GM19468 (cell line): ENCODE measurements around the gene TMEM176B.
"Not testable (repeated sequence)": the region's sequence is repeated elsewhere in the genome, so short reads cannot be mapped to it uniquely, and the experiment has no call there.

Experiments
- ATAC-seq: cut with Tn5 transposase; IDR thresholded peaks from one replicate; pipeline ENCODE4 v1.9.1; 2021; ENCODE audit warnings: mild to moderate bottlenecking, moderate library complexity, moderate number of reproducible peaks; ENCODE audit not compliant: unreplicated experiment; ENCODE audit errors: extremely low read depth

TMEM176B gene

GRCh38 chr7:150793569-150794238, 6.5 kb downstream of the TMEM176B start:
- ATAC-seq, result no peak

DNA sequence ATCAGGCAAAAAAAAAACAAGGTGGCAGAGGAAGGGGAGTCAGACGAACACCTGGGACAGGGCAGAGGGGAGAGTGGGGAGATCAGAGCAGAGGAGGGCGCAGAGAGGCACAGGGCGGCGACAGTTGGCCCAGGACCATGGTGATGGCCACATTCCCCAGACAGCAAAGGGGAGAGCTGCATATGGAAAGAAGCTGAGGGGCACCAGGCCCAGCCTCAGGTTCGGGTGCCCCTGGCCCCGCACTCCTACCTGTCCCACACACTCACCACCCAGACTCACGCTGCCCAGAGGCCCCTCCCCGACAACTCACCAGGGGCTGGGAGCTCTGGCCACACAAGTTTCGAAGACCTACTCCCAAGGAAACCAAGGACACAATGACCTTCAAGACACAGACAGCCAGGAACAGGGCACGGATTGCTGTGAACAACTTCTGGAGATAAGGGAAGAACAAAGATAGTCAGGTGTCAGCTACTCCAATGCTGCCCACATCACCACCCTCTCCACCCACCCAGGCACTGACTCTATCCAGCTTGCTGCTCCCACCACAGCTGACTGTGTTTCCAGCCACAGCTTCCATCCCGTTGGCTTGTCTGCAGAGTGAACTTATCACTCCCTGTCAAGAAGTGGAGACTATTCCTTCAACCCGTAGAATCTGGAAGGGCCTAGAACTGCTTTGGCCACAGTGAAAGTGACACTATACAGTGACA, 8.3 kb downstream of the TMEM176B start:
- no peak for ATAC-seq

GRCh38 chr7:150791304-150791703, 8.9 kb downstream of the TMEM176B start:
- ATAC-seq, result no peak

- no peak for ATAC-seq
Observed at GRCh38 chr7:150790416-150791075, 9.6 kb downstream of the TMEM176B start.

- ATAC-seq, result no peak
Observed at GRCh38 chr7:150788474-150789269, 11.5 kb downstream of the TMEM176B start.

DNA sequence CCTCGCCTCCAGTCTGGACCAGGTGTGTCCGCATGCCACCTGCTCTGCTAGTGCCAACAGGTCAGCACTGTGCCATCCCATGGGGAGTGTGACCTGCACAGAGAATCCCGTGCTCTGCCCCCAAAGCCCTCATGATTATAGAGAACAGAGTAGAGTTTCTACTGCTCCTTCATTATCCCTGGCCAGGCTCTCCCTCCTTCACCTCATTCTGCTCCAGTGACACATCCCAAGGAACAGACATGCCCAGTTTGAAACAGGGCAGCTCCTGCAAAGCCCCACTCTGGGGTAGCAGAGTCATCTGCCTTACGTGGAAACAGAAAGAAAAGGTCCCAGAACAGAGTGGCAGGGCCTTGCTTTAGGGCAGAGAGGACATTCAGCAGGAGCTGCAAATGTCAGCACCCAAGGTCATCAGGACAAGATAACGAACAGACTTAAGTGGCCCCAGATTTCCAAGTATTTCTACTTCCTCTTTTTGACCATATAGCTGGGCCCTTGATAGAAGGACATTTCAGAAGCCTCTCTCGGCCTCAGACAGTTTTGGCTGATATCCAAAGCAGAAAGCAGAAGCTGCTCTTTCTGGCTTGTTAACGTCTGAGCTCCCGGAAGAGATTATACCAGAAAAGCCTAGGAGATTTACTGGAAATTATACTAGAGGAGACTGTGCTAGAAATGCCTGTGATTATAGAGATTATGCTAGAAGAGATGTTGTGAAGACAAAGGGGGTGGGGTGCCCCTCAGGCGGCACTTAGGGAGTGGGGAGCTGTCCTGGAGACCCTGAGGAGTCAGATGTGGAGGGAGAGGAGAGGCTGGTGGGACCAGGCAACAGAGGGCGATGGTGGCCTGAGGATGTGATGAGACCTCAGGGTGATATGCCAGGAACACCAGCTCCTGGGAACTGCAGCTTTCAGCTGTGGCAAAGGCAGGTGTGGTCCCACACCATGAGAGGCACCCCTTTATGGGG, 12.6 kb downstream of the TMEM176B start:
- ATAC-seq, result no peak

- no peak for ATAC-seq
Observed at GRCh38 chr7:150784954-150785353, 15.2 kb downstream of the TMEM176B start.

DNA sequence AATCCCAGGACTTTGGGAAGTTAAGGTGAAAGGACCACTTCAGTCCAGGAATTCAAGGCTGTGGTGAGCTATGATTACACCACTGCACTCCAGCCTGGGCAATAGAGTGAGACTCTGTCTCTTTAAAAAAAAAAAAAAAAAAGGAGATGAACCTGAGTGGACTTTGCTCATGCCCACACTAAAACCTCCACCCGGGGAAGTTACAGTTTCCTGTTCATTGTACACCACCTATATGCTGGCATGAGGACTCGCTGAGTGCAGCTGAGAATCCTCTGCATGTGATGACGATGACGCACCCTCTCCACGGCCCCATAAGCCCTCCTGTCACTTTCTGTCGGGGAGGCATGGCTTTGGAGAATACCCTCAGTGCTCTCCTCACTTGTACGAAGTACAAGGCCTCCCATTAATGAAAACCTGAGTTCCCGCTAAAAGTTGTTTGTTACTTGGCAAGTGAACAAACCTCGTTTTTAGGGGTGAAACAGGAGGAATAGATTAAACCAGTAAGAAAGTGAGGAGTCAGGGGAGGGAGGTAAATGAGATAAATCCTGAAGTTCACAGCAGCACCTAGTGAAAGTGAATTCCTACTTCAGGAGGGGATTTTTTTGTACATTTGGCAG, 15.9 kb downstream of the TMEM176B start:
- no peak for ATAC-seq

- ATAC-seq, result no peak
Observed at GRCh38 chr7:150781961-150782360, 18.2 kb downstream of the TMEM176B start.

- no peak for ATAC-seq
Observed at GRCh38 chr7:150781103-150781502, 19.1 kb downstream of the TMEM176B start.

DNA sequence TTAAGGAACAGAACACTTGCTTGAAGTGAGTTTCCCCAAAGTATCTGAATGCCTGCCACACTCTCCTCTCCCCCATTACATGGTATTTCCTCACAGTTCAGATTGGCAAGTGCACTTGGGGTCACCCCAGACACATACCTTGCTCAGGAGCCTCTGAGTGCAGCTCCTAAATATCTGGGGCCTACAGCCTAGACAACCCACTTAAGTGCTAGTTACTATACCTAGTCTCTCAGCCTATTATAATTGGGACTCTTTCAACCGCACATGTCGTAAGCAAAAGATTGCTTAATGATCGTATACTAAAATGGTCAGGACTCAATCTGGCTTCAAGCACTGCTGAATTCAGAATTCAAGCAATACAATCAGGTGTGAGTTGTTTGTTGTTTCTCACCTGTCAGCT, 19.9 kb downstream of the TMEM176B start:
- ATAC-seq, result no peak

- no peak for ATAC-seq
Observed at GRCh38 chr7:150778738-150779301, 21.3 kb downstream of the TMEM176B start.

DNA sequence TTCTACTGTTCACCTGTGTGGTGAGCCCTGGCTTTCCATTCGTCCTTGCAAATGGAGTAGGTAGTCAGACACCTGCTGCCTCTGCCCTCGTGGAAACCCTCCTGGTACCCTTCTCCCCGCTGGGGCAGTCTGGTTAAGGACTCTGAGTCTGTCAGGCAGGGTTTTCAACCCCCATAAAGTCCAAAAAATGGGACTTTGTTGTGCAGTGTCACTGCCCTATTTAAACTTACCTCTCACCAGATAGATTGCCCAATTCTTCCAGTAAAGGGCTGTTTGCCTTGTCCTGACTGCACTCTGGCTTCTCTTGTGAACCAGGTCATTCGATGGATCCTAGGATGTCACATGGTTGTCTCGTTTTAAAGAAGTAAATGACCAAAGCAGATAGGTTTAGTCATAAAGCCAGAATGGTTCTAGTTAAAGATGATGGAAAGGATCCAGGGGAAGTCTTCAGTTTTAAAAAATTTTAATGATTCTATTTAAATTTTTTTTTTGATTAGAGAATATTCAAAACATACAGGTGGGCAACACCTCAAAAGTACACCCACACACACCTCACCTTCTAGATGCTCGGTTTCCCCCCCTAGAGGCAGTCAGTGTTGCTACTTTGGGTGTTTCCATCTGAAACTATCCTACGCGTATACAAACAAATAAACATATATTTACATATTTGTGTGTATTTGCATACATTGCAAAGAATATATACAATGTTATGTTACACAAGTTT, 22.0 kb downstream of the TMEM176B start:
- ATAC-seq, result no peak

GRCh38 chr7:150774131-150774530, 26.0 kb downstream of the TMEM176B start:
- not testable (repeated sequence) for ATAC-seq

DNA sequence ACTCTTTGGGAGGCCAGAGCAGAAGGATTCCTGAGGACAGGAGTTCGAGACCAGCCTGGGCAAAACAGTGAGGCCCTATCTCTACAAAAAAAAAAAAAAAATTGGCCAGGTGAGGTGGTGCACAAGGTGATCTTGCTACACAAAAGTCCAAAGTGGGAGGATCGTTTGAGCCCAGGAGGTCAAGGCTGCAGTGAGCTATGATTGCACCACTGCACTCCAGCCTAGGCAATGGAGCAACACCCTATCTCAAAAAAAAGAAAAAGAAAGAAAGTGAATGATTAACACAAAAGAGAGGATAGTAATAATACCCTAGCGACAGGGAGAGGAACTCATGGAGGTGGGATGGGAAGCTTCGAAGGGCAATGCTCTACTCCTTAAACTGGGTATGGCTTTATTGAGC, 30.4 kb downstream of the TMEM176B start:
- no peak for ATAC-seq

- no peak for ATAC-seq
Observed at GRCh38 chr7:150766334-150766709, 33.8 kb downstream of the TMEM176B start.

DNA sequence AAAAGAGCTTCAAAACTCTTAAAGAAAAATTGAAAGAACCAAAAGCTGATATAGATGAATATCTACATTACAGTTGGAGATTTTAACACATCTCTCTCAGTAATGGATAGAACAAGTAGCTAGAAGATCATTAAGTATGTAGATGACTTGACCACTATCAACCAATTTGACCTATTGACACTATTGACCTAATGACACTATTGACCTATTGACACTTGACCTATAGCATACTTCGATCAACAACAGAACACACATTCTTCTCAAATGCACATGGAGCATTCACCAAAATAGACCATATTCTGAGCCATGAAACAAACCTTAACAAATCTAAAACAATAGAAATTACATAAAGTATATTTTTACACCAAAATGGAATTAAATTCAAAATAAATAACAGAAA, 40.7 kb downstream of the TMEM176B start:
- no peak for ATAC-seq

- no peak for ATAC-seq
Observed at GRCh38 chr7:150756858-150757257, 43.3 kb downstream of the TMEM176B start.
